K562 (cell line): Measurements from ENCODE around the gene MED16. TPM values are rescaled to one million over a fixed set of nuclear protein-coding genes. Genes with fewer than 3 reads are reported as not detected.

Experiments used
- HNRNPH1 ChIP-seq: fragments of 200-400 bp; formaldehyde crosslinking; optimal IDR thresholded peaks from 2 replicates; pipeline ENCODE3; 2017; ENCODE audit warnings: low read depth, mild to moderate bottlenecking, low read length, moderate library complexity
- HNRNPUL1 ChIP-seq: fragments of 200-400 bp; formaldehyde crosslinking; IDR thresholded peaks from 2 replicates; pipeline ENCODE4 v1.6.1; 2017; ENCODE audit warnings: low read length
- MEF2D ChIP-seq: conservative IDR thresholded peaks from 2 replicates; pipeline ENCODE4 v1.6.1; 2016; ENCODE audit warnings: low read depth, missing genetic modification characterization, missing compliant biosample characterization
- MYBL2 ChIP-seq, 2 experiments: fragments of 450-650 bp in 1 of 2; sonication (generic) in 1 of 2; formaldehyde crosslinking in 1 of 2; IDR thresholded peaks; 2 replicates each; pipeline versions ENCODE4 v1.6.1 to v1.8.1; 2017 to 2022; ENCODE audit warnings: borderline replicate concordance in 1 of 2, inconsistent platforms in 1 of 2, low read depth in 1 of 2, mild to moderate bottlenecking in 1 of 2, missing genetic modification reagents in 1 of 2, moderate library complexity in 1 of 2
- PHF8 ChIP-seq: fragments of 200-600 bp; sonication (generic); IDR thresholded peaks from 2 replicates; pipeline ENCODE4 v1.6.1; 2012; ENCODE audit warnings: mixed run types, mild to moderate bottlenecking, inconsistent platforms, low read length, moderate library complexity, borderline replicate concordance
- RAD51 ChIP-seq: fragments of 450-650 bp; IDR thresholded peaks from 2 replicates; pipeline ENCODE4 v1.7.1; 2016; ENCODE audit warnings: low read depth, mild to moderate bottlenecking, borderline replicate concordance
- RBBP5 ChIP-seq: fragments of 200-600 bp; sonication (generic); IDR thresholded peaks from 2 replicates; pipeline ENCODE4 v1.6.1; 2012; ENCODE audit warnings: borderline replicate concordance, mild to moderate bottlenecking, low read length, control low read depth, inconsistent platforms; ENCODE audit not compliant: insufficient read depth, poor library complexity, severe bottlenecking
- TCF7 ChIP-seq: sonication (generic); IDR thresholded peaks from 2 replicates; pipeline ENCODE4 v1.6.1; 2016; ENCODE audit warnings: antibody characterized with exemption, borderline replicate concordance
- TEAD1 ChIP-seq, 2 experiments: fragments of 450-650 bp in 1 of 2; sonication (generic) in 1 of 2; formaldehyde crosslinking; IDR thresholded peaks; 2 replicates each; pipeline versions ENCODE4 v1.4.0 to v1.8.0; 2020 to 2022; ENCODE audit warnings: mild to moderate bottlenecking in 2 of 2, missing genetic modification reagents in 1 of 2
- ZNF79 ChIP-seq: fragments of 250-450 bp; sonication (Bioruptor Pico); IDR thresholded peaks from 2 replicates; pipeline ENCODE4 v1.4.0; 2020; ENCODE audit warnings: low read depth, mild to moderate bottlenecking, moderate library complexity
- polyA plus RNA-seq, 8 experiments: library from polyadenylated mRNA; depleted of rRNA in 4 of 8; stranded (reverse) in 5 of 8; unstranded in 3 of 8; fragments of >200 nt; fragmentation: Nextera tagmentation in 2 of 8; fragmentation: Illumina TruSeq in 1 of 8; extraction: Ambion mirVana in 2 of 8; extraction: Trizol in 1 of 8; gene quantifications; 2 replicates each; pipeline versions ENCODE4 v1.2.1 to v1.2.3, GENCODE V29; 2011 to 2014; ENCODE audit warnings: inconsistent platforms in 1 of 8, missing spikeins in 1 of 8
- total RNA-seq, 7 experiments: library from RNA; depleted of rRNA in 6 of 7; stranded (reverse); fragments of >200 nt in 6 of 7; fragmentation: Illumina TruSeq in 2 of 7; extraction: Trizol in 2 of 7; gene quantifications; 2 replicates each; pipeline versions ENCODE4 v1.2.1 to v1.2.3, GENCODE V29; 2011 to 2021; ENCODE audit warnings: low replicate concordance in 1 of 7
- TF ChIP-seq, protein P1 (sequence below): sonication (generic); formaldehyde crosslinking; IDR thresholded peaks from 2 replicates; pipeline ENCODE4 v1.5.0; 2020; ENCODE audit warnings: missing genetic modification reagents
- TF ChIP-seq, protein P2 (sequence below): fragments of 200-800 bp; sonication (Bioruptor generic); IDR thresholded peaks from 2 replicates; pipeline ENCODE4 v1.6.1; 2017; ENCODE audit warnings: missing genetic modification characterization, missing compliant biosample characterization
- TF ChIP-seq, protein P3 (sequence below): fragments of 250-450 bp; sonication (Bioruptor Pico); IDR thresholded peaks from 2 replicates; pipeline ENCODE4 v1.5.0; 2021; ENCODE audit warnings: mild to moderate bottlenecking, borderline replicate concordance
- TF ChIP-seq, protein P4 (sequence below): fragments of 450-650 bp; conservative IDR thresholded peaks from 2 replicates; pipeline ENCODE4 v1.6.1; 2016; ENCODE audit warnings: missing genetic modification characterization, low read depth, mild to moderate bottlenecking, missing compliant biosample characterization, moderate library complexity
- TF ChIP-seq, protein P5 (sequence below): fragments of 250-450 bp; sonication (Bioruptor Pico); IDR thresholded peaks from 2 replicates; pipeline ENCODE4 v1.8.0; 2022; ENCODE audit warnings: inconsistent platforms, mild to moderate bottlenecking, moderate library complexity, borderline replicate concordance

MED16 gene
- total and polyA plus RNA-seq, 9 of the 15 experiments (the other 6 are each of a cell fraction or from before 2014, with no cell fraction given): 0.89 to 59.9 (median 8.6) TPM

DNA sequence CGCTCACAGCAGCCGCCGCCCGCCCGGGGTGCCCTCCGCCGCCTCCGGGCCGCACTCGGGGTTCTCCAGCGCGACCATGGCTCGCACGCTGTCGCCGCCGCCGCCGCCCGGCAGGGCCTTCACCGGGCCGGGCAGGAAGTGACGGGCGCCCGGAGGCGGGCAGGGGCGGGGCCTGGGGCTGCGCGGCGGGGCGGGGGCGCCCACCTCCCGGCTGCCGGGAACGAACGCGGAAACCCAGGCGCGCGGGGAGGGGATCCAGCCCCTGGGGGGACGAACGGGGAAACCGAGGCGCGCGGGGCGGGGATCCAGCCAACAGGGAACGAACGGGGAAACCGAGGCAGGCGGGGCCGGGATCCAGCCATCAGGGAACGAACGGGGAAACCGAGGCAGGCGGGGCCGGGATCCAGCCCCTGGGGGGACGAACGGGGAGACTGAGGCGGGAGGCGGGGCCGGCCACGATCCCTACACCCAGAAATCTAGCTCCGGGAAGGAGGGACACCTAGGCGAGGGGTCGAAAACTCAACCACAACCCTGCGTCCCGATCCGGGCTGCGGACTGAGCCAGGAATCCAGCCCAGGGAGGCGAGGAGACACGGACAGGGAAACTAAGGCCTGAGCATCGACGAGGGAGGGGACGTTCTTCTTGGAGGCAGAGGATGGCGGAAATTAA, 20.2 kb upstream of the MED16 start, which contains the start of gene R3HDM4 (continued):
- TF ChIP-seq, protein P1, sequence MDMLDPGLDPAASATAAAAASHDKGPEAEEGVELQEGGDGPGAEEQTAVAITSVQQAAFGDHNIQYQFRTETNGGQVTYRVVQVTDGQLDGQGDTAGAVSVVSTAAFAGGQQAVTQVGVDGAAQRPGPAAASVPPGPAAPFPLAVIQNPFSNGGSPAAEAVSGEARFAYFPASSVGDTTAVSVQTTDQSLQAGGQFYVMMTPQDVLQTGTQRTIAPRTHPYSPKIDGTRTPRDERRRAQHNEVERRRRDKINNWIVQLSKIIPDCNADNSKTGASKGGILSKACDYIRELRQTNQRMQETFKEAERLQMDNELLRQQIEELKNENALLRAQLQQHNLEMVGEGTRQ (CRISPR knock-in tag): no peak
- TF ChIP-seq RBBP5 (peak; percentile 24), HNRNPUL1 (no peak), MEF2D (tag) (no peak), TCF7 (no peak), HNRNPH1 (no peak), TEAD1 (CRISPR knock-in tag; IDR thresholded peaks at IDR 0.05) (no peak), PHF8 (peak; percentile 53; the same call in 1 of the 2 replicates), MYBL2 (IDR thresholded peaks at IDR 0.05; ENCODE audit: low read depth) (no peak), MYBL2 (CRISPR knock-in tag; IDR thresholded peaks at IDR 0.05; ENCODE audit: borderline replicate concordance) (no peak), ZNF79 (CRISPR knock-in tag) (no peak), RAD51 (no peak)
- TF ChIP-seq, protein P2, sequence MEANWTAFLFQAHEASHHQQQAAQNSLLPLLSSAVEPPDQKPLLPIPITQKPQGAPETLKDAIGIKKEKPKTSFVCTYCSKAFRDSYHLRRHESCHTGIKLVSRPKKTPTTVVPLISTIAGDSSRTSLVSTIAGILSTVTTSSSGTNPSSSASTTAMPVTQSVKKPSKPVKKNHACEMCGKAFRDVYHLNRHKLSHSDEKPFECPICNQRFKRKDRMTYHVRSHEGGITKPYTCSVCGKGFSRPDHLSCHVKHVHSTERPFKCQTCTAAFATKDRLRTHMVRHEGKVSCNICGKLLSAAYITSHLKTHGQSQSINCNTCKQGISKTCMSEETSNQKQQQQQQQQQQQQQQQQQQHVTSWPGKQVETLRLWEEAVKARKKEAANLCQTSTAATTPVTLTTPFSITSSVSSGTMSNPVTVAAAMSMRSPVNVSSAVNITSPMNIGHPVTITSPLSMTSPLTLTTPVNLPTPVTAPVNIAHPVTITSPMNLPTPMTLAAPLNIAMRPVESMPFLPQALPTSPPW: peak; percentile 93
- TF ChIP-seq, protein P3, sequence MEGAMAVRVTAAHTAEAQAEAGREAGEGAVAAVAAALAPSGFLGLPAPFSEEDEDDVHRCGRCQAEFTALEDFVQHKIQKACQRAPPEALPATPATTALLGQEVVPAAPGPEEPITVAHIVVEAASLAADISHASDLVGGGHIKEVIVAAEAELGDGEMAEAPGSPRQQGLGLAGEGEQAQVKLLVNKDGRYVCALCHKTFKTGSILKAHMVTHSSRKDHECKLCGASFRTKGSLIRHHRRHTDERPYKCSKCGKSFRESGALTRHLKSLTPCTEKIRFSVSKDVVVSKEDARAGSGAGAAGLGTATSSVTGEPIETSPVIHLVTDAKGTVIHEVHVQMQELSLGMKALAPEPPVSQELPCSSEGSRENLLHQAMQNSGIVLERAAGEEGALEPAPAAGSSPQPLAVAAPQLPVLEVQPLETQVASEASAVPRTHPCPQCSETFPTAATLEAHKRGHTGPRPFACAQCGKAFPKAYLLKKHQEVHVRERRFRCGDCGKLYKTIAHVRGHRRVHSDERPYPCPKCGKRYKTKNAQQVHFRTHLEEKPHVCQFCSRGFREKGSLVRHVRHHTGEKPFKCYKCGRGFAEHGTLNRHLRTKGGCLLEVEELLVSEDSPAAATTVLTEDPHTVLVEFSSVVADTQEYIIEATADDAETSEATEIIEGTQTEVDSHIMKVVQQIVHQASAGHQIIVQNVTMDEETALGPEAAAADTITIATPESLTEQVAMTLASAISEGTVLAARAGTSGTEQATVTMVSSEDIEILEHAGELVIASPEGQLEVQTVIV (CRISPR knock-in tag): no peak
- TF ChIP-seq, protein P4, sequence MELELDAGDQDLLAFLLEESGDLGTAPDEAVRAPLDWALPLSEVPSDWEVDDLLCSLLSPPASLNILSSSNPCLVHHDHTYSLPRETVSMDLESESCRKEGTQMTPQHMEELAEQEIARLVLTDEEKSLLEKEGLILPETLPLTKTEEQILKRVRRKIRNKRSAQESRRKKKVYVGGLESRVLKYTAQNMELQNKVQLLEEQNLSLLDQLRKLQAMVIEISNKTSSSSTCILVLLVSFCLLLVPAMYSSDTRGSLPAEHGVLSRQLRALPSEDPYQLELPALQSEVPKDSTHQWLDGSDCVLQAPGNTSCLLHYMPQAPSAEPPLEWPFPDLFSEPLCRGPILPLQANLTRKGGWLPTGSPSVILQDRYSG (tag): 0 out of 2 replicates have a peak, but pooled peaks have one; percentile 47
- TF ChIP-seq, protein P5, sequence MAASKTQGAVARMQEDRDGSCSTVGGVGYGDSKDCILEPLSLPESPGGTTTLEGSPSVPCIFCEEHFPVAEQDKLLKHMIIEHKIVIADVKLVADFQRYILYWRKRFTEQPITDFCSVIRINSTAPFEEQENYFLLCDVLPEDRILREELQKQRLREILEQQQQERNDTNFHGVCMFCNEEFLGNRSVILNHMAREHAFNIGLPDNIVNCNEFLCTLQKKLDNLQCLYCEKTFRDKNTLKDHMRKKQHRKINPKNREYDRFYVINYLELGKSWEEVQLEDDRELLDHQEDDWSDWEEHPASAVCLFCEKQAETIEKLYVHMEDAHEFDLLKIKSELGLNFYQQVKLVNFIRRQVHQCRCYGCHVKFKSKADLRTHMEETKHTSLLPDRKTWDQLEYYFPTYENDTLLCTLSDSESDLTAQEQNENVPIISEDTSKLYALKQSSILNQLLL (CRISPR knock-in tag): no peak
